Liver (tissue), 3 donors: ENCODE data around the gene TNK2.
"Not testable (repeated sequence)": the region's sequence is repeated elsewhere in the genome, so short reads cannot be mapped to it uniquely, and the experiment has no call there.

Experiments
- CTCF ChIP-seq: fragments of 150-350 bp; IDR thresholded peaks from 2 replicates; pipeline ENCODE4 v1.5.1; 2017; ENCODE audit warnings: improper control_type of control experiment, low read depth, low read length; ENCODE audit not compliant: missing input control
- FOXA1 ChIP-seq: IDR thresholded peaks from 2 replicates; pipeline ENCODE4 v1.6.1; 2016; ENCODE audit warnings: antibody characterized with exemption
- GABPA ChIP-seq, 2 donors: IDR thresholded peaks in 1 of 2; conservative IDR thresholded peaks in 1 of 2; 2 replicates each; pipeline ENCODE4 v1.6.1; 2016; ENCODE audit warnings: antibody characterized with exemption in 2 of 2, mild to moderate bottlenecking in 1 of 2, moderate library complexity in 1 of 2
- JUND ChIP-seq, 2 donors: IDR thresholded peaks; 2 replicates each; pipeline ENCODE4 v1.6.1; 2016; ENCODE audit warnings: antibody characterized with exemption in 2 of 2
- RAD21 ChIP-seq, 2 donors: IDR thresholded peaks; 2 replicates each; pipeline ENCODE4 v1.6.1; 2016; ENCODE audit warnings: antibody characterized with exemption in 2 of 2, mild to moderate bottlenecking in 2 of 2
- SP1 ChIP-seq: IDR thresholded peaks from 2 replicates; pipeline ENCODE4 v1.6.1; 2018; ENCODE audit warnings: antibody characterized with exemption, mild to moderate bottlenecking
- YY1 ChIP-seq: IDR thresholded peaks from 2 replicates; pipeline ENCODE4 v1.6.1; 2016; ENCODE audit warnings: antibody characterized with exemption, mild to moderate bottlenecking
- TF ChIP-seq, protein P1 (sequence below): IDR thresholded peaks from 2 replicates; pipeline ENCODE4 v1.6.1; 2016; ENCODE audit warnings: antibody characterized with exemption, mild to moderate bottlenecking
- TF ChIP-seq, protein P2 (sequence below): IDR thresholded peaks from 2 replicates; pipeline ENCODE4 v1.6.1; 2016; ENCODE audit warnings: antibody characterized with exemption
- TF ChIP-seq, protein P3 (sequence below): IDR thresholded peaks from 2 replicates; pipeline ENCODE4 v1.6.1; 2016; ENCODE audit warnings: antibody characterized with exemption
- donor health status: healthy.
- donor health status: healthy.

DNA sequence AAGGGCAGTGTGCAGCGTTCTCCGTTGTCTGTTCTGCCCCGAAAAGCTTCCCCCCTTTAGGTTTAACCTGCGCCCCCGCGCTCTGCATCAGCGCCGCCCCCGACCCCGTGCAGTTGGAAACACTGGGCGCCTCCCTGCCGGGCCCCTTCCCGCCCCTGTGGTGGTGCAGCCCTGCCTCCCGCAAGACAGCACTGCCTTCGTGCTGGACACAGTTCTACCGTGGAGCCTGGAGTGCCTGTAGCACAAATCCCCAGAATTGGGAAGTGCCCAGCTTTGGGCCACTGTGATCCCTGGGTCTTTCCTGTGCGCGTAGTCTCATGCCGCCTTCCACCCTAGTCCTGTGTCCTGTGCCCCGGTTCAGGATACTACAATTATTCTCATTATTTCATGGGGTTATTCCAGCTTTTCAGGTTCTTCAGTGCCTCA is 47.1 kb upstream of the TNK2 start:
- TF ChIP-seq CTCF; YY1; SP1; FOXA1; JUND (IDR thresholded peaks at IDR 0.05); RAD21 (IDR thresholded peaks at IDR 0.05); GABPA (IDR thresholded peaks at IDR 0.05 in 1 of 2, conservative IDR thresholded peaks at IDR 0.05 in 1 of 2): not testable (repeated sequence)
- TF ChIP-seq, protein P1, sequence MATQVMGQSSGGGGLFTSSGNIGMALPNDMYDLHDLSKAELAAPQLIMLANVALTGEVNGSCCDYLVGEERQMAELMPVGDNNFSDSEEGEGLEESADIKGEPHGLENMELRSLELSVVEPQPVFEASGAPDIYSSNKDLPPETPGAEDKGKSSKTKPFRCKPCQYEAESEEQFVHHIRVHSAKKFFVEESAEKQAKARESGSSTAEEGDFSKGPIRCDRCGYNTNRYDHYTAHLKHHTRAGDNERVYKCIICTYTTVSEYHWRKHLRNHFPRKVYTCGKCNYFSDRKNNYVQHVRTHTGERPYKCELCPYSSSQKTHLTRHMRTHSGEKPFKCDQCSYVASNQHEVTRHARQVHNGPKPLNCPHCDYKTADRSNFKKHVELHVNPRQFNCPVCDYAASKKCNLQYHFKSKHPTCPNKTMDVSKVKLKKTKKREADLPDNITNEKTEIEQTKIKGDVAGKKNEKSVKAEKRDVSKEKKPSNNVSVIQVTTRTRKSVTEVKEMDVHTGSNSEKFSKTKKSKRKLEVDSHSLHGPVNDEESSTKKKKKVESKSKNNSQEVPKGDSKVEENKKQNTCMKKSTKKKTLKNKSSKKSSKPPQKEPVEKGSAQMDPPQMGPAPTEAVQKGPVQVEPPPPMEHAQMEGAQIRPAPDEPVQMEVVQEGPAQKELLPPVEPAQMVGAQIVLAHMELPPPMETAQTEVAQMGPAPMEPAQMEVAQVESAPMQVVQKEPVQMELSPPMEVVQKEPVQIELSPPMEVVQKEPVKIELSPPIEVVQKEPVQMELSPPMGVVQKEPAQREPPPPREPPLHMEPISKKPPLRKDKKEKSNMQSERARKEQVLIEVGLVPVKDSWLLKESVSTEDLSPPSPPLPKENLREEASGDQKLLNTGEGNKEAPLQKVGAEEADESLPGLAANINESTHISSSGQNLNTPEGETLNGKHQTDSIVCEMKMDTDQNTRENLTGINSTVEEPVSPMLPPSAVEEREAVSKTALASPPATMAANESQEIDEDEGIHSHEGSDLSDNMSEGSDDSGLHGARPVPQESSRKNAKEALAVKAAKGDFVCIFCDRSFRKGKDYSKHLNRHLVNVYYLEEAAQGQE, result not testable (repeated sequence)
- TF ChIP-seq, protein P2, sequence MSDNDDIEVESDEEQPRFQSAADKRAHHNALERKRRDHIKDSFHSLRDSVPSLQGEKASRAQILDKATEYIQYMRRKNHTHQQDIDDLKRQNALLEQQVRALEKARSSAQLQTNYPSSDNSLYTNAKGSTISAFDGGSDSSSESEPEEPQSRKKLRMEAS, result not testable (repeated sequence)
- TF ChIP-seq, protein P3, sequence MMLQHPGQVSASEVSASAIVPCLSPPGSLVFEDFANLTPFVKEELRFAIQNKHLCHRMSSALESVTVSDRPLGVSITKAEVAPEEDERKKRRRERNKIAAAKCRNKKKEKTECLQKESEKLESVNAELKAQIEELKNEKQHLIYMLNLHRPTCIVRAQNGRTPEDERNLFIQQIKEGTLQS, result not testable (repeated sequence)
